Stimulated activated CD4-positive, alpha-beta T cell treated with anti-CD3 and anti-CD28 coated beads, Interleukin-2, amount 100 ng/mL, for 4 hours (primary cell): ENCODE data around the gene MBIP.

Source experiments
- DNase-seq: peaks from one replicate; pipeline ENCODE4 v3.0.0-alpha.2; 2020; ENCODE audit warnings: low read depth

MBIP gene

DNA sequence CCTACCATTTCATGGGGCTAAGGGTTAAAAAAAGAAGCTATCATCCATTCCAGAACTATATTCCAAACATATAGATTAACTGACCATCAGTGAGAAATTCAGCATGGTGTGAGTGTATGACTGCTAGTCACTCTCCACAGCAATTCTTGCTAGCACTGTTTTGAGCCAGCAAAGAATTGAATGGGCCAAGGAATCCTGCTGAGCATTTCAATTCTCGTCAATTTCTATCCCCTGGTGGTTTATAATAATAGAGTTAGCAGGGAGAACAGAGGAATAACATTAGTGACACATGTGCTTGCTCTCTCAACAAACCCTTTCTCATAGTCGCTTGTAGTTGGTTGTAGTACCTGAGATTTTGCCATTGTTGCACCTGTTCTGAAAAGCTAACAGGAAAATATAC is 7.2 kb downstream of the MBIP start:
- no peak for DNase-seq

DNA sequence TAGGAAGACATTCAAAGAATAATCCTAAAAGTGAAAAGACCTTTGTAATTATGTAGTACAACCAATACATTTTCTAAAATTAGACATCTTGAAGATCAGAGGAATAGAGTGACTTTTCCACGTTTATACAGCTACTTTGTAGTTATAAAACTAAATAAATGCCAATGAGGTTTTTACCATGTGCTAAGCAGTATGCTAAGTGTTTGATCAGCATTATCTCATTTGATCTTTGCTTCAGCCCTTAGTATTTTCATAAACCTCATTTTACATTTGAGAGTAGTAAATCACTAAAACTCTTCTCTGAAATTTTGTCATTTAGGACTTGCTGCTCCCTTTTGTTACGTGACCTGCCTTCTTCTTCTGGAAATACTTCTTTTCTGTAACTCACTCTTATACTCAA is 13.6 kb downstream of the MBIP start:
- DNase-seq, result no peak

DNA sequence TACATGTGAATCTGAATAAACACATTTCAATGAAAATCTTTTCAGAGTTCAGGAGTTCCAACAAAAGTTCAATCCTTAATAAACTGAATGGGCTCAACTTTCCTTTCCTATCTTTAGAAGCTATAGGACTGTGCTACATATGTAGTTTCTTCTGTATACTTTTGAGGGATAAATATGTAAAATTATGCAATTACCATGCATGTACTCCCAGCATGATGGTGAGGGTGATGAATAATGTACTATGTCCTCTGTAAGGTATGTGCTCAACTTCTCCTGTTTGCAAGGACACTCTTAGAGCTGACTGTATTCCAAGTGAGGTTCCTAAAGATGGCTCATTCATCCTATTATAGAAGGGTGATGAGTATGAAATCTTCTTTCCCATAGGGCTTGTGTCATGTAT is 15.5 kb downstream of the MBIP start:
- no peak for DNase-seq

DNA sequence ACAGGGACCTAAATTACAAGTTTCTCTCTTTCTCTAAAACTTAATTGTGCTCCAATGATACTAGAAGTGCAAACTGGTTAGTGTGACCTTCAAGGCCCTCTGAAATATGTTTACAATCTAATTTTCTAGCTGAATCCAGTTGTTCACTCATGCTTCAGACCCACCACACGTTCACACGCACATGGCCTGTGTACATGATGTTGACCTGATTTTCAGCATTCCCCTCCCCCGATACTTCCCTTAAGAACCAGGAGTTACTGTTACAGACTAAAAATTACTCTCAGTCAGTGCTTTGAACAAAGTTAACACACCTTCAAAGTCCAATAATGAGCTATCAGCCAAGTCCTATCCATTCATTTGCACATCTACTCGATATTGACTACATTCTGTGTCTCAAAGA is 16.5 kb downstream of the MBIP start:
- DNase-seq, result no peak

DNA sequence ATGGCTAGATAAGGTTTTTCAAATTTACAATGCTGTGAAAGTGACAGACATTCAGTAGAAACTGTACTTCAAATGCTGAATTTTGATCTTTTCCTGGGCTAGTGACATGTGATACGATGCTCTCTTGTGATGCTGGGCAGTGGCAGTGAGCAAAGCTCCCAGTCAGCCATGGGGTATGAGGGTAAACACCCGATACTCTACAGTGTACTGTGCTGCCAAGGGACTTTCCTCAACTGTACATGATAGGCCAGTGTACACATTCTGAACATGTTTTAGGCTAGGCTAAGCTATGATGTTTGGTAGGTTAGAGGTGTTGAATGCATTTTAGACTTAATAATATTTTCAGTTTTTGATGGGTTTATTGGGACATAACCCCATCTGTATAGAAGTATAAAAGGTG is 17.6 kb downstream of the MBIP start:
- DNase-seq, result no peak

DNA sequence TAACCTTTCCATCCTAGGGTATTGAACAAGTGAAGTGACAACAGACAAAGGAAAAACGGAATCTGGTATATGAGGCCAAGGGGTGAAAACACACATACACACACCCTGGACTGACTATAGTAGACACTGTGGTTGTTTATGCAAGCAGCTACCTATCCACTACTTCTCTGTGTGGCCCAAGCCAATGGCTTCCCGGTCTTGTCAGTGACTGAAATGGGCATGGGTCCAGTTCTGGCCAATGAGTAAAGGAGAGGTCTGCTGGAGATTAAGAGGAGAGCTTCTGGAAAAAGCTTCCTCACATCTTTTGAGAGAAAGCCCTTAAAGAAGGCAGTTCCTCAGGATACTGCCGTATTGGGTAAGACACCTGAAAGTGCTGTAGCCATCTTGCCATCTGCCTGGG is 19.3 kb downstream of the MBIP start:
- no peak for DNase-seq

DNA sequence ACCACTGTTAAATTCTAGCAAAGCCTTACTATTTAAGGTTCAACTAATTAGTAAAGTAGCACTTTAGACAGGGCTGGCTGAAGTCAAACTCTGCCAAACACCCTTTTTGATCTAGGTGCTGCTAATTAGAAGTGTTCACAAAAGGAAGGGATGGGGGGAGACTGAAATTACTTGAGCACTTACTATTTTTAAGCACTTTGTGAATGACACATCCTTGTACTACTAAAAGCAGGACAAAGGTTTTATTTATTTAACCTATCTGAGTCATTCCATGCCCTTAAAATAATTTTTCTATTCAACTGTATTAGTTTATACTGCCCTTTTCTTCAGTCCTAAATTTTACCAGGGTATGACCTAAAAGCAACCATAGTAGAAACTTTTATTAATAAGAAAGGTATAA is 20.1 kb downstream of the MBIP start:
- DNase-seq, result no peak

DNA sequence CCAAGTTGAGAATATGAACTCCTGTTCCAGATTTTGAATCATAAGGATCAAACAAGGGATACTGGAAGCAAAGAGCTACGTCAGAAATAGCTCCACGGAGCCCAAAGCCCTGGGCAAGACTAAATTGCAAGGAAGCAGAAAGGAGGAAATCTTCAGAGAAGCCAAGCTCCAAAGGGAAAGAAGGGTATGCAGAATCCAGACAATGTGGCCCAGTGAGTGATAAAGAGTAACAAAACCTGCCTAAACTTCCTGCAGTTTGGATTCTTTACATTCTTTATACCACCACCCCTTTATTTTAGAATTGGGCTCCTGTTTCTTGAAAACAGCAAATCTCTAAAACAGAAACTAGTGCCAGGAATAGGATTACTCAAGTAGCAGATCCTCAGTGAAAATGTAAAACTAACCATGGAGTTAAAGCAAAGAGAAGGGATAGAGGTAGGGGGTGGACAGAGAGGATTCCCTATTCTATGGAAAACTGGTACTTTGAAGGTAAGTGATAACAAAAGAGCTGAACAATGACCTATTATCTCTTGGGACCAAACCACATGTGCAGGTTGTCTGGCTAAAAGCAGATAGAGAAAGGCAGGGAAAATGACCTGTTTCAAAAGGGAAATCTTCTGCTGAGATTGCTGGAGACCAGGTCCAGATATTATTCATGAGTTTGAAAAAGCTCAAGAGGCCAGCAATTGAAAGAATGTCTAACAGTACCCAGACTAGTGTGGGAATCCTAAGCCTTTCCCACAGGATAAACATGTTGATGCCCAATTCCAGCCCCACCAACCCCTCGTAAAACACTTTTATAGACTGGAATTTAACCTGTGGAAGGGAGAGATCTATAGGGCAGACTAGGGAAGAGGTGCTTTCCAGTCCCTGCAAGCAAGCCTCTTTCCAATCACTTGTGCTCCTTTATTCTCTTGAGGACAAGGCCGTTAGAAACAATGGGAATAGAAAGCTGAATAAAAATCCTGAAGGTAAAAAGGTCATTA is 24.5 kb downstream of the MBIP start:
- DNase-seq, result no peak

DNA sequence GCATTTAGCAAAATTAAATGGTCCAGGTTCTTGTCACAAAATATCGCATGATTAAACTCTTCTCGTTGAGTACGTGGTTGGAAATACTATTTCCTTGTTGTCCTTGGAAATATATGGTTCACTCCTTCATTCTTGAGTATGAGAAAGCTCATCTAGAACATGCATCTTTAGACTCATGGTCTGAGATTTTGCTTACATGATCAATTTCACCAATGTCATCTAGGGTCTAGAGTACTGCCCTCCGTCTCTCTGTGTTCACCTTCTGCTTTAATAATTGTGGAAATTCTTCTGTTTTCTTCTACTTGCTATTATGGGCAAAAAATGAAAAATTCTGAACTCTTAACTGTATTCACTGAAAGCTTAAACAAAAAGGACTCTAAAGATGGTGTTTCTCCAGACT is 25.9 kb downstream of the MBIP start:
- no peak for DNase-seq

DNA sequence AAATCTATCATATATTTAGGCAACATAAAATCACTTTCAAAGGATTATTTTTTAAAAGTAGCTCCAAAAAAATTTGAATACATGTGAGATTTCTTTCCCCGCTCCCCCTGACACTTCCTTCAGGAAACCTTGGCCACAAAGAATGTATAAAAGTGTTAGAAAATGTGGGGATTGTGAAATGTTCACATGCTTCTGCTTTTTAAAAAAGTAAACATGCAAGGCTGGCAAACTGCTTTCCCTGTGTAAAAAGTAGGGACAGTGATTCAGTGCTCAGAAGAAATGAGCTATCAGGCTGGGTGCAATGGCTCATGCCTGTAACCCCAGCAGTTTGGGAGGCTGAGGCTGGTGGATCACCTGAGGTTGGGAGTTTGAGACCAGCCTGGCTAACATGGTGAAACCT is 26.6 kb downstream of the MBIP start:
- DNase-seq, result no peak

DNA sequence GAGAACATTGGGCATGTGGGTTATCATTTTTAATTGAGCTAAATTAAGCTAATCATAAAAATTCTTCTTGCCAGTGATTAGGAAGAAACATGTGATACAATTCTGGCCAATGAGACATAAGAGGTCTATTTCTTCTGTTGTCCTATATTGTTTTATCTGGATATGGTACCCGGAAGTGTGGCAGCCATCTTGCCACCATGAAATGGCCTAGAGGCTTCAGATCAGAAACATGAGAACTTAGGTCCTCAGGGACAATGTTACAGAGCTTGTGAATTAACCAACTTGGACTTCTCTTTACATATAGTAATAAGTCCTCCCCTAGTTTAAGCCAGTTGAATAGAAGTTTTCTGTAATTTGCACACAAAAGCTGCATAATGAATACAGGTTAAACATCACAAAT is 30.5 kb downstream of the MBIP start:
- no peak for DNase-seq

DNA sequence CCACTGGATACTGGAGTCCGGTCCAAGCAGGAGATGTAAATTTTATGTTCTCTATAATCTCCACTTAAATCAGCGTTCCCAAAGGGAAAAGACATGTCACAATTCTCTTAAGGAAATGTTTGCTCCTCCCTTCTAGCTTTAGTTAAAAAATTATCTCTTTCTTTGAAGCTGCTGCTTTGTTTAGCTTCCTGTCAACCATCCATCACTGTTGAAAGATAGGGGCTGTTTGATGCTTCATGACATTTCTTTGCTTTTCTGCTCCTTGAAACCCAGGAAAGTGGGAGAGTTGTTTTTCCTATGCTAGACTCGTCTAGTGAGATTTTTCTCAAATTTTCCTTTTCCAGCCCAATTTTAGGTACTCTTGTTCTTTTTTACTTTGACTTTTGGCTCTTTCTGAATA is 31.9 kb downstream of the MBIP start:
- no peak for DNase-seq

DNA sequence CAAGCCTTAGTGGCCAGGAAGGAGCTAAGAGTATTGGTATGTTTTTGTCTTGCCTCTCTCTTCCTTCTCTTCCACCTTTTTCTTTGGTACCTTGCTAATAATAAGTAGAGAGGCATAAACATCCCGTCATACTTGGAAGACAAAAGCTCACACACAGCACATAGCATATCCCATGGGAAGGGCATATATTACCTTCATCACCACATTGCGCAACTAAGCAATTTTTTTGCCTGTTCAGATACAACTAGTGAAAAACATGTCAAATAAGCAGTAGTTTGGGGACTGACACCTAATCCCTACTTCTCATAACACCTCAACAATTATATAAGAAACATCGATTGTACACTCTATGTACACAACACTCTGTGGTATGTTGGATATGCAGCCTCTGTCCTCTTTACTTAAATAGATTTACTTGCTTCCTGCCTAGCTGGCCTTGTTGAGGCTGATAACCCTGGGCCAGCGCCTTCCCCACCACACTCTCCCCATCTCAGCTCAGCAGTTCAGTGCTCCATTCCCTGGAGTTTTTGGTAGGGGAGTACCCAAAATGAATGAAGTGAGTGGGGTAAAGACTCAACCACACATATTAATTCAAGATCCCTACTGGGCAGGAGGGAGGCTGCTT is 35.4 kb downstream of the MBIP start:
- no peak for DNase-seq

DNA sequence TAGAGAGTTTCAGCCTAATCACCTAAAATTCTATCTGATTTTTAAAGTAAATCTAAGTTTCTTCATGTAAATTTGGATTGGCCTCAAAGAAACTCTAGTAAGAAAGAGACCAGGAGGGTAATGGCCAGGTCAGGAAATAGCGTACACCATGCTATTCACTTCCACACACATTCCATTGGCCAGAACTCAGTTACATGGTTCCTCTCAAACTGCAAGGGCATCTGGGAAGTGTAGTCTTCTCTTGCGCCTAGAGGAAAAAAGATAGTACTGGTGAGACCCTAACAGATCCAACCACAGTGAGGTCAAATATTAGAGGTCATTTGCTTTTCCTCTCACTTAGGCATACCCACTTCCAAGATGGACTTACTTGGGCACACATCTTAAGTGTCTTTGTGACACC is 39.1 kb downstream of the MBIP start:
- no peak for DNase-seq

DNA sequence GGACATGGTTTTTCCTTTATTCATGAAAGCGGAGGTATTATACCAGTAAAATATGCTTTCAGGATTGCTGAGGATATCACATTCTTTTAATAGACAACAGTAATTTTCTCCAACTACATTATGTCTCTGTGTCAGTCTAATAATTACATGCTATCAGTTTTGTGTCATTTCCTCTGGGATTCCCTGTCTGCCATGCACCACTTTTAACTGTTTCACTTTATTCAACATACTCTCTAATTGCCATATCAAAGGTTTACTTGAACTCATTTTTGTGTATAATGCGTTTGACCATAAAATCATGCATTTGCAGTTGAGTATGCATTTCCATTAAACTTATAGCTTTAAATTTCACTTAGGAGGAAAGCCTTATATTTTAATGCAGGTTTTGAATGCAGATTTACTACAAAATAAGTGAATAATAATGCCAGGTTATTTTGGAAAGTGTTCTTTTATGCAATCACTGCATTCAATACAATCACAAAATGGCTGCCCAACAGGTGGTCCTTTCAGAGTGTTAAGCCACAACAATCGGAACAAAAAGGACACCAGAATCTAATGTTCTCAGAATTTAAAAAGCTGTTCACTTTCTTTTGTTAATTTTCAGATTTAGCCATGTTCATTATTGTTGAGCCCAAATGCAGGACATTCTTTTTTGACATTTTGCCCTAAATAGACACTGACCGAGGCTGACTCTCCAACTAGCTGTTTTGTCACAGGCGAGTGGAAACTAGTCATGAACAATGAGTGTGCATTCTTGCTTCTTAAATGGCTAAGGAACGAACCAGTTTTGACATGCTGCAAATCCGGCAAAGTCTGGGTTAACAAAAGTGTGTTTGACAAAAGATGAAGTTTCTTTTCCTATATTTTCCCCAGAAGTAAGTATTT is 40.9 kb downstream of the MBIP start:
- DNase-seq, result no peak

DNA sequence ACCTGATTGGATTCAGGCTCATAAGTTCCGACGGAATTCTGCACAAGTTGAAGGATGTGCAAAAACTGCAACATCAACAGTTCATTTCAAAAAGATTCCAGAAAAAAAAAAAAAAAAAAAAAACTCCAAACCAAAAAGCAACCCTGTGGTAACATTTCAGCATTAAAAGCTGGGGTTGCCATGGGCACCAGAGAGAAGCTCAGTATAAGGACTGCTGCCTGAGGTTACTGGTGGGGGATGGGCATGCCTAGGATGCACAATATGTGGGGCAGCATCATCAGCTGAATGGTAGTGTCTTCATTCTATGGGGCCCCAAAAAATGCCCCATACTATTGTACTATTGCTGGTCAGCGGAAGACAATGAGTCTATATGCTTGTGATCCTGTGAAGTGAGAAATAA is 44.7 kb downstream of the MBIP start:
- no peak for DNase-seq

DNA sequence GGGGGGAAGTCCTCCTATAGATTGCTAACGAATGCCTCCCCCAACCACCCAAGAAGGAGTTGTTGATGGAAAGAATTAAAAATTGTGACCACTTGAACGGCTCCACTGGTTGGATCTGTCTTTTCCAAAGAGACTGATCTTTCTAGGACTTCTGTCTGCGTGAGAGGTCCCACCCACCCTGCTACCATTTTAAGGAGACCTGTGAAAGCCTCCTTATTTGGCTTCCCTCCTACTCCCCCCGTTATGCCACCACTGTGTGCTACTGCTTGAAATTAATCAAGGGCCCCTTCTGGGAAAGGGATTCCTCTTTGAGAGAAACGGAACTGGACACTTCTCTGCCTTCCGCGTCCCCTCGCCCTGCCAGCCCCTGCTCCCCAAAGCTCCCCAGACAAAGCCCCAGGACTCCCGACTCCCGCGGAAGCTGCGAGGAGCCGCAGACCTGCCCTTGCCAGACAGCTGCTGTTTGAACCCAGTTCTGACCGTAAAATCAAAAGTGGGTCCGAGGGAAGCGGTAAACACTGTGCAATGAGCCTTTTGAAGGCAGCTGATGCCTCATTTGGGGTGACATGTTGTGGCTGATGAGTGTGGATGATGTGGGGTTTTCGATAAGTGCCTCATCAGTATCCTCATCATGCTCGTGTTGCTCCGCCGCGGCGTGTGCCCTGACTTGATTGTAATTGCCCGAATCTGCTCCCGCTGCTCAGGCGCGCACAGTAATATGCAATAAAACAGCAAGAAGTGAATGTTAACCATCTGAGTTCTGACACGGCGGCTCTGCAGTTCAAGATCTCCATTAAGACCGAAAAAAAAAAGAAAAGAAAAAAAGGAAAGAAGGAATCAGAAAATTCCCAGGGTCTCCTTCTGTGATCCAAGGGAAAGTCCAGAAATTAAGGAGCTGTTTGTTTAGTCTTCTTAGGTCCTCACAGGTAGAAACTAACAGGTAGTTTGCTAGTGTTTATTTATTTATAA is 48.2 kb downstream of the MBIP start:
- DNase-seq, result no peak

DNA sequence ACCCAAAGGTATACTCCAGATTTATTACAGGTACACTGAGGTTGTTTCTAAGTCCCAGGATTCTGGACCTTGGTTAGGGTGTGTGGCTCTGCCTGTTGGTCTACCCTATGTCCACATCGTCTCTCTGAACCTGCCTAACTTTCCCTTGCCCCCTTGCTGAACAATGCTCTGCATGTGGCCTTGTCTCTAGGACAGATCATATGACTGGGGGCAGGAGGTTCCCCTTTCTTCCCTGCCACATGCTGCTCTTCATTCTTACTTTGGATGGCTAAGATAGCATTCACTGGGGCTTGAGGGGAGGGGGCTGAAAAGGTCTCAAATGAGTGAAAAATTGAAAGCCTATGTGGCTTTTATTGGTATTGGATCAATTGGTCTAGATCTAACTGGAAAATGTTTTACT is 49.2 kb downstream of the MBIP start:
- no peak for DNase-seq

DNA sequence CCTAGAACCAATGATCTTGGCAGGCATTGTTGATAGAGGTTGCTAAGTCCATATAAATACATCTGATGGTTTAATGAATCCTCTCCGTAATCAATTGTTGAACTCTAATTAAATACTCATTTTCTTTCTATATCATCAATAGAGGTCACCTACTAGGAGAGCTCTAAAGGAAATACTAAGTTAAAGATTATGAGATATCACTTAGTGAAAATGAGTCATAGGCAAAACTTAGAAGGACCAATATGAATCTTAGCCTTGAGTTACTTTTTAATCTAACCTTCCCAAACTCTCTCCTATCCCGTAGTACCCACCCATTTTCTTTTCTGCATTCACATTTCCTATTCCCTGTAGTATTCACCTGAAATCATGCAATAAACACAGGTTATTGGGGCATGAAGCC is 50.2 kb downstream of the MBIP start:
- DNase-seq, result no peak

DNA sequence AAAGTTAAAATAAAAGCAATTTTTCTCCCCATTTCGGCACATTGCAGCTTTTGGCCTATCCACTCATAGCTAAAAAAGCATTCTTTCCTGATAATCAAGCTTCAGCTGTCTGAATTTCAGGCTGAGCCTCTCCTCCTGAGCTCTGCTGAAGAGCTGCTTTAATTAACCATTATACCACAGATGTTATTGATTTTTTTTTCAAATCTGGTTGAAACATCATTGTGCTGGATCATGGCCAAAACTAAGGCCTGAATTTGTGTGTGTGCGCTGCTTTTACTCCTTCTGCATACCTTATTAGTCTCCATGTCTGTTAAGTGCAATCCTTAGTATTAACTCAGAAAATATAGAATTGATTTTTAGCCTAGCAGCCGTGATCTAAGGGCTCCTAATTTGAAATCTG is 52.3 kb downstream of the MBIP start:
- no peak for DNase-seq

DNA sequence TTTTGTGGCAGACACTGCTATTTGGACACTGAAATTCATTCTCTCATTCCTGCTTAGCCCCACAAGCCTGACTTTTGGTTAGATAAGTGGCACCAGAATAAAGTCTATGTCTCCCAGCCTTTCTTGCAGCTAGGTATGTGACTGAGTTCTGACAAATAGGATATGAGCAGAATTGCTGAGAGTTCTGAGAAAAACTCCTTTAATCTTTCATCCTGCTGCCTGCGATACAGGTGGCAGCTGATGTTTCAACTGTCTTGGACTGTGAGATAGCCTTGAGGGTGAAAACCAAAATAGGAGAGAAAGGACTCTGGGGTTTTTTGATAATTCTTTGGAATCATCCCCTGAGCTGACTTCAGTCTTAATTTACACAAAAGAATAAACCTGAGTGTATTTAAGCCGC is 55.8 kb downstream of the MBIP start:
- no peak for DNase-seq

DNA sequence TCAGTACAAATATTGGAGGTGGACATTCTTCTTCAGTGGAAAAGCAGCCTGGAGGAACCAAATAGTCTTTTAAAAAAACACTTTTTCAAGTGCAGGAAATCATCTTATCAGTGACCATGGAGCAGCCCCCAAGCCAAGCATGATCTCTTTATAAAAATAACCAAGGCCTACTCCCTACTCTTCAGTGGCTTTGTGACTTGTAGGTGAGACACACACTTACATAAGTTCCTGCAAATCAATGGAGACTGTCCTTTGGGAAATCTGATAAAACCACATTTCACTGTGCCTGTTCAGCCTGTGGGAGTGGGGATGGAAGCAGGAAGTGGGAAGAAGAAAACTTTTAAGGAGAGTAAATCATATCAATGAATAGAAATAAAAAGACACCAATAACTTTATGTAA is 56.3 kb downstream of the MBIP start:
- DNase-seq, result no peak
